Measurements from ENCODE around the gene ZNF697. TPM values are rescaled to one million over a fixed set of nuclear protein-coding genes. Genes with fewer than 3 reads are reported as not detected.

The ZNF697 gene
- total and polyA plus RNA-seq, 2 donors from 2014 or later: 4.1 to 8.3 TPM

DNA sequence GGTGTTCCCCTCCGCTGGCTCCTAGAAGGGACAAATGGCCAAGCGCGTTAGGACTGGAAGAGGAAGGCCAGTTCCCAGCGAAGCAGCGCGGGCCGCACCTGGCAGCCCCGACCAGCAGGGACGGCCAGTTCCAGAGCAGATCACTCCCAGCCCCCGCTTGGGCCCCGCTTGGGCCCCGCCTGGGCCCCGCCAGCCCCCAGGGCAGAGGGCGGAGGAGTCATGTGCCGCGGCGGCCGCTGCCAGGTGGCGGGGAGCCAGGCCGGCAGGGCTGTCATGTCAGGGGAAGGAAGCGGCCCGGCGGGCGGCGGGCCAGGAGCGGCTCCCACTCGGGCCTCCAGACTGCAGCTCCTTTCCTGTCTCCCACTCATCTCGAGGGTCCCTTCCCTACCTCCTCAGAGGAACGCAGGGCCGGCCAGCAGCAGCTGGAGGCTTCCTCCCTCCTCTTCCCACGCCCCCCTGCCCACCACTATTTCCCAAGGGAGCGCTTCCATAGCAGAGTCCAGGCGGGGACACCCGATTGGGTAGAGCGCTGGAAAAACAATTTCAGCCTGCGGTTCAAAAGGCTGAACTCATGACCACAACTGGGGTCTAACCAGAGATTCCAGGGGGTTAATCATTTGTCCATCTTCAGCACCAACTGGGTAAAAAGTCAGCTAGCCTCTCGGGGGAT is 16.5 kb downstream of the ZNF697 start:
- H3K27me3 ChIP-seq (ENCODE audit: control insufficient read depth, insufficient read depth, low read length): no peaks in the 10 kb centered on the region
- H3K9me3 ChIP-seq (ENCODE audit: control insufficient read depth in 2 of 3, insufficient read depth in 1 of 3, low read length in 3 of 3): no peaks in the 10 kb centered on the region
- peaks cover 16 to 79% (median 63%) of the 10 kb centered on the region in 3 donors for H3K4me1 ChIP-seq (ENCODE audit: control insufficient read depth in 2 of 3, insufficient read depth in 2 of 3, low read depth in 1 of 3, low read length in 3 of 3)
- no peaks in the 10 kb centered on the region for H3K36me3 ChIP-seq (ENCODE audit: control insufficient read depth in 2 of 3, insufficient read depth in 3 of 3, low read length in 3 of 3)
- H3K27ac ChIP-seq (ENCODE audit: low read depth in 2 of 2, low read length in 2 of 2): peak overlapping the region; percentile 83 to 93
- FAIRE-seq (no peak), DNase-seq (peak; percentile 78 to 96 (median 89))
- H3K9ac ChIP-seq (ENCODE audit: low read length in 3 of 3): peak overlapping the region in 2 of 3 donors; percentile 46 to 79
- intact Hi-C loops (cut with DNase I): no loop called here
- H3K4me3 ChIP-seq (ENCODE audit: low read length in 3 of 3): peak overlapping the region in 2 of 3 donors; percentile 26 to 29
- TF ChIP-seq, protein P1, sequence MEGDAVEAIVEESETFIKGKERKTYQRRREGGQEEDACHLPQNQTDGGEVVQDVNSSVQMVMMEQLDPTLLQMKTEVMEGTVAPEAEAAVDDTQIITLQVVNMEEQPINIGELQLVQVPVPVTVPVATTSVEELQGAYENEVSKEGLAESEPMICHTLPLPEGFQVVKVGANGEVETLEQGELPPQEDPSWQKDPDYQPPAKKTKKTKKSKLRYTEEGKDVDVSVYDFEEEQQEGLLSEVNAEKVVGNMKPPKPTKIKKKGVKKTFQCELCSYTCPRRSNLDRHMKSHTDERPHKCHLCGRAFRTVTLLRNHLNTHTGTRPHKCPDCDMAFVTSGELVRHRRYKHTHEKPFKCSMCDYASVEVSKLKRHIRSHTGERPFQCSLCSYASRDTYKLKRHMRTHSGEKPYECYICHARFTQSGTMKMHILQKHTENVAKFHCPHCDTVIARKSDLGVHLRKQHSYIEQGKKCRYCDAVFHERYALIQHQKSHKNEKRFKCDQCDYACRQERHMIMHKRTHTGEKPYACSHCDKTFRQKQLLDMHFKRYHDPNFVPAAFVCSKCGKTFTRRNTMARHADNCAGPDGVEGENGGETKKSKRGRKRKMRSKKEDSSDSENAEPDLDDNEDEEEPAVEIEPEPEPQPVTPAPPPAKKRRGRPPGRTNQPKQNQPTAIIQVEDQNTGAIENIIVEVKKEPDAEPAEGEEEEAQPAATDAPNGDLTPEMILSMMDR (IDR thresholded peaks at IDR 0.05; ENCODE audit: borderline replicate concordance, extremely low read depth, insufficient read depth): no peak

DNA sequence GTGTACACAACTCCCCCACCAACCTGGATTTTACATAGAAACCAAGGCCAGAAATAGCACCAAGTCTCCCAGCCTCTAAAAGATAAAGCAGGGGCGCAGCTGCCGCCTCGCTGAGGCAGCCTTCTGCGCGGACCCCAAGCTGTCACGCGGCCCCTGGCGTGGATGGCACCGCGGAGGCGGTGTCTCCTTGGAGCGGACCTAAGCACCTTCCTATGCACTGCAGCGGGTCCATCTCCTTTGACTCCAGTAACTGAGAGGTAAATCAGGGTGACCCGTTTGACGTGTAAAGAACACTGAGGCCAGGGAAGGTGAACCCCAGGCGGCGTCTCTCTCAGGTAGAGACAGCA is 17.0 kb downstream of the ZNF697 start:
- no peak for DNase-seq
- TF ChIP-seq, protein P1 (IDR thresholded peaks at IDR 0.05; ENCODE audit: borderline replicate concordance, extremely low read depth, insufficient read depth): no peak
- Histone ChIP-seq H3K36me3 (ENCODE audit: control insufficient read depth in 2 of 3, insufficient read depth in 3 of 3, low read length in 3 of 3) (no peaks in the 10 kb centered on the region), H3K4me1 (ENCODE audit: control insufficient read depth in 2 of 3, insufficient read depth in 2 of 3, low read depth in 1 of 3, low read length in 3 of 3) (peaks cover 16 to 76% (median 66%) of the 10 kb centered on the region in 3 donors), H3K27me3 (ENCODE audit: control insufficient read depth, insufficient read depth, low read length) (no peaks in the 10 kb centered on the region), H3K27ac (ENCODE audit: low read depth in 2 of 2, low read length in 2 of 2) (peak overlapping the region; percentile 83 to 93), H3K4me3 (ENCODE audit: low read length in 3 of 3) (peak overlapping the region in 2 of 3 donors; percentile 26 to 29), H3K9me3 (ENCODE audit: control insufficient read depth in 2 of 3, insufficient read depth in 1 of 3, low read length in 3 of 3) (no peaks in the 10 kb centered on the region), H3K9ac (ENCODE audit: low read length in 3 of 3) (peak overlapping the region in 2 of 3 donors; percentile 46 to 79)
- intact Hi-C loops (cut with DNase I): no loop called here
- FAIRE-seq: no peak

DNA sequence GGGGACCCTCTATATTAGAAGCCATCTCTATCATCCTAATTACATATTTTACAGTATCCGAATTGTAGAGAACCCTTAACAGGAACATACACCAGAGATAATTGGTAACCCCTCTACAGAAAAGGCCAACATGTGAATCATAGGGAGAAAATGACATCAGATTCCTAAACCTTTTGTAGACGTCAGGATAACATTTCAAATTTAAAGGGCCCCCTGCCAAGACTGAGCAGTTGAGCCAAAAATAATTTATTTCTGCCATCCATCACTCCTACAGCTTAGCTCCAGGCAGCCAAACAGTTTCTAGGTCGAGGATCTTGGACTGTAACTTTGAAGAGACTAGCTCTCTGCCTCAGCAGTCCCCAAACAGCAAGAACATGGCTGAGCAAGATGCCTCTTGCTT is 21.2 kb downstream of the ZNF697 start:
- H3K9ac ChIP-seq (ENCODE audit: low read length in 3 of 3): no peak overlapping the region
- no peak overlapping the region for H3K4me3 ChIP-seq (ENCODE audit: low read length in 3 of 3)
- H3K9me3 ChIP-seq (ENCODE audit: control insufficient read depth in 2 of 3, insufficient read depth in 1 of 3, low read length in 3 of 3): no peaks in the 10 kb centered on the region
- TF ChIP-seq, protein P1 (IDR thresholded peaks at IDR 0.05; ENCODE audit: borderline replicate concordance, extremely low read depth, insufficient read depth): no peak
- H3K4me1 ChIP-seq (ENCODE audit: control insufficient read depth in 2 of 3, insufficient read depth in 2 of 3, low read depth in 1 of 3, low read length in 3 of 3): peaks cover 4 to 48% (median 40%) of the 10 kb centered on the region in 3 donors
- no peak for DNase-seq
- H3K27me3 ChIP-seq (ENCODE audit: control insufficient read depth, insufficient read depth, low read length): no peaks in the 10 kb centered on the region
- FAIRE-seq: no peak
- H3K27ac ChIP-seq (ENCODE audit: low read depth in 2 of 2, low read length in 2 of 2): no peak overlapping the region
- H3K36me3 ChIP-seq (ENCODE audit: control insufficient read depth in 2 of 3, insufficient read depth in 3 of 3, low read length in 3 of 3): peaks cover 0 to 17% (median 9%) of the 10 kb centered on the region in 3 donors
- intact Hi-C loops (cut with DNase I): no loop called here

Data from kidney (tissue), 14 donors.